ENCODE results near the gene SCD. TPM values are rescaled to one million over a fixed set of nuclear protein-coding genes. Genes with fewer than 3 reads are reported as not detected.

SCD gene
- total and polyA plus RNA-seq, 5 donors from 2014 or later, result 0.22 to 1.3 (median 0.92) TPM

DNA sequence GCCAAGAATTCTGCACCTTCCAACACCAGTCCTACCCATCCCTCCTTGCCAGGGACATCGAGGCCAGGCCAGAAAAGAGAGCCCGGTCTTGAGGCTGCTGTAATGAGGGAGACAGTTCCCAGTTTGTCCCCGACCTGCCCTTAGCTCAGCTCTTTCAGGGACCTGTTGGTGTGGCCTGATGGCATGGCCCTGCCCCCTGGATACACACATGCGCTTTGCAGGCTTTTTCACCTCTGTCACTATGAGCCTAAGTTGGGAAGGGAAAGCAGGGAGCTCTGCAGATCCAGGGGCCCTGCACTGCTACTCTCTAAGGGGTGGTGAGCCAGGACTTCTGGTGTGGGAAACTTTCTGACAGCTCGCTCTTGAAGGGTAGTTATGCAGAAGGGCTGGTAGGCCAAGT, 2.1 kb downstream of the SCD start:
- Mint-ChIP-seq H3K4me3 (peak overlapping the region in 2 of 4 donors; percentile 40 to 60), H3K4me1 (peaks cover 5 to 16% (median 8%) of the 10 kb centered on the region in 4 donors), H3K9me3 (peaks cover 0 to 2% (median 0%) of the 10 kb centered on the region in 7 donors), H3K27ac (no peak overlapping the region), H3K27me3 (peaks cover 19% of the 10 kb centered on the region), H3K36me3 (no peaks in the 10 kb centered on the region)
- ATAC-seq (ENCODE audit: low read depth in 2 of 2) (no peak), DNase-seq (no peak)
- peaks cover 11% of the 10 kb centered on the region for H3K4me1 ChIP-seq (ENCODE audit: control insufficient read depth, insufficient read depth, low read length, poor library complexity, severe bottlenecking)
- H3K4me3 ChIP-seq (ENCODE audit: low read depth, low read length), result no peak overlapping the region
- H3K27me3 ChIP-seq (ENCODE audit: control insufficient read depth, insufficient read depth, low read length), result peaks cover 6% of the 10 kb centered on the region
- no peaks in the 10 kb centered on the region for H3K9me3 ChIP-seq (ENCODE audit: control insufficient read depth in 2 of 2, low read length in 2 of 2)
- no peaks in the 10 kb centered on the region for H3K36me3 ChIP-seq (ENCODE audit: control insufficient read depth, insufficient read depth, low read length)
- H3K27ac ChIP-seq (ENCODE audit: insufficient read depth, low read length, poor library complexity, severe bottlenecking), result no peak overlapping the region

DNA sequence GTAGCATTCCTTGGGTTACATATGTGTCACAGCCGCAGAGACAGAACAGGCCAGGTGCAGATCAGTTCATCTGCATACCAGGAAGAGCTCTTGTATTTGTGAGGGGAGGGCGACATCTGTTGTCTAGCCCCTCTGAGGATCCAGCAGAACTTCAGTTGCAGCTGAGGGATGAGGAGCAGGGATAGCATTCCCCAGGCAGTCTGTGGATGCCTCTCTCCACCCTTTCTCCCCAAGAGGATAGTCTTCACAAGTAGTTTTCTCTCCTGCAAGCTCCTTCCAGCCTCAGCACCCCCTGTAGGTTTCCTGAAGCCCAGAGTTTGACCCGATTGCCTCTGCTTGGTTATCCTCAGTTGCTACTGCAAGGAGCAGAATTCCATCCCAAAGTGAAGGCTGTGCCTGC, 2.6 kb downstream of the SCD start:
- H3K4me1 Mint-ChIP-seq, result peaks cover 0 to 16% (median 8%) of the 10 kb centered on the region in 4 donors
- Histone ChIP-seq H3K4me1 (ENCODE audit: control insufficient read depth, insufficient read depth, low read length, poor library complexity, severe bottlenecking) (peaks cover 11% of the 10 kb centered on the region), H3K9me3 (ENCODE audit: control insufficient read depth in 2 of 2, low read length in 2 of 2) (no peaks in the 10 kb centered on the region), H3K4me3 (ENCODE audit: low read depth, low read length) (no peak overlapping the region), H3K27me3 (ENCODE audit: control insufficient read depth, insufficient read depth, low read length) (peaks cover 6% of the 10 kb centered on the region), H3K36me3 (ENCODE audit: control insufficient read depth, insufficient read depth, low read length) (no peaks in the 10 kb centered on the region), H3K27ac (ENCODE audit: insufficient read depth, low read length, poor library complexity, severe bottlenecking) (no peak overlapping the region)
- H3K9me3 Mint-ChIP-seq, result peaks cover 0 to 2% (median 0%) of the 10 kb centered on the region in 7 donors
- no peak overlapping the region for H3K27ac Mint-ChIP-seq
- ATAC-seq (ENCODE audit: low read depth in 2 of 2), result no peak
- H3K27me3 Mint-ChIP-seq, result peaks cover 14% of the 10 kb centered on the region
- peak overlapping the region in 1 of 4 donors; percentile 25 for H3K4me3 Mint-ChIP-seq
- no peaks in the 10 kb centered on the region for H3K36me3 Mint-ChIP-seq
- DNase-seq, result no peak

- H3K4me3 ChIP-seq (ENCODE audit: low read depth, low read length), result no peak overlapping the region
- Mint-ChIP-seq H3K4me3 (no peak overlapping the region), H3K4me1 (peaks cover 0 to 15% (median 8%) of the 10 kb centered on the region in 4 donors)
Observed at GRCh38 chr10:100350914-100351485, 4.0 kb downstream of the SCD start.

DNA sequence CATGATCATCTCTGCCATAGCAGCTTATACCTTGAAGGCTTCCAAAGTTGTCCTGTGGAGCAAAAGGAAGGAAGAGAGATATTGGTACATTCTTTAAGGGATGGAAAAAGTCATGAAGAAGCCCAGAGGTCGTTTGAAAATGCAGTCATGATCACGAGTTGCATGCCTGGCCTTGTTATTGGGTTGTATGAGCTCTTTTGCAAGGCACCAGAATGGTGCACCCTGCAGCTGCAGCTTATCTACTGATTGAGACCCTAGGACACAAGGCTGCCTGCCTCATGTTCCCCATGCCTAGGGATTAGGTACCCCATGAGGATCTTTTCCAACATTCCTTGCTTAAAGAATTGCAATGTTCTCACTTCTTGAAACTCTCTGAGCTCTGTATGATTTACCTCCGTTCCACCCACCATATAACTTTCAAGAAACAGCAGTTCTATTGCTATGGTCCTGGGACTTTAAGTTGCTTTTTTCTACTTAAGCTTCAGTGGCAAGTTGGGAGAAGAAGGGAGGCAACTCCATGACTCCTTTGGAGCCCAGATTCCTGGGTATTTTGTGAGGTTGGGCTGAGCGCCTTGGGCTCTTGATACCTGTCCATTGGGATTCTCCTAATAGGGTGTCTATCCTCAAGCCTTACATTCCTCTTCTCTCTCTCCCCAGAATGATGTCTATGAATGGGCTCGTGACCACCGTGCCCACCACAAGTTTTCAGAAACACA, 6.9 kb downstream of the SCD start:
- no peak overlapping the region for H3K4me3 Mint-ChIP-seq
- no peaks in the 10 kb centered on the region for H3K9me3 ChIP-seq (ENCODE audit: control insufficient read depth in 2 of 2, low read length in 2 of 2)
- H3K4me1 ChIP-seq (ENCODE audit: control insufficient read depth, insufficient read depth, low read length, poor library complexity, severe bottlenecking), result no peaks in the 10 kb centered on the region
- no peak overlapping the region for H3K27ac ChIP-seq (ENCODE audit: insufficient read depth, low read length, poor library complexity, severe bottlenecking)
- ATAC-seq (ENCODE audit: low read depth in 2 of 2) (no peak), DNase-seq (no peak)
- H3K36me3 ChIP-seq (ENCODE audit: control insufficient read depth, insufficient read depth, low read length), result no peaks in the 10 kb centered on the region
- no peak overlapping the region for H3K27ac Mint-ChIP-seq
- H3K4me1 Mint-ChIP-seq, result peaks cover 0 to under 1% (median 0%) of the 10 kb centered on the region in 4 donors
- H3K36me3 Mint-ChIP-seq, result peaks cover 4% of the 10 kb centered on the region
- no peak overlapping the region for H3K4me3 ChIP-seq (ENCODE audit: low read depth, low read length)
- H3K27me3 ChIP-seq (ENCODE audit: control insufficient read depth, insufficient read depth, low read length), result peaks cover 2% of the 10 kb centered on the region
- H3K9me3 Mint-ChIP-seq, result peaks cover 0 to 3% (median 0%) of the 10 kb centered on the region in 7 donors
- peaks cover 4% of the 10 kb centered on the region for H3K27me3 Mint-ChIP-seq

More at GRCh38 chr10:100350914-100351485, 4.0 kb downstream of the SCD start:
- Histone ChIP-seq H3K27ac (ENCODE audit: insufficient read depth, low read length, poor library complexity, severe bottlenecking) (no peak overlapping the region), H3K36me3 (ENCODE audit: control insufficient read depth, insufficient read depth, low read length) (no peaks in the 10 kb centered on the region), H3K27me3 (ENCODE audit: control insufficient read depth, insufficient read depth, low read length) (peaks cover 6% of the 10 kb centered on the region), H3K9me3 (ENCODE audit: control insufficient read depth in 2 of 2, low read length in 2 of 2) (no peaks in the 10 kb centered on the region), H3K4me1 (ENCODE audit: control insufficient read depth, insufficient read depth, low read length, poor library complexity, severe bottlenecking) (peaks cover 11% of the 10 kb centered on the region)
- Mint-ChIP-seq H3K9me3 (peaks cover 0 to 3% (median 0%) of the 10 kb centered on the region in 7 donors), H3K27ac (no peak overlapping the region), H3K36me3 (peaks cover 4% of the 10 kb centered on the region), H3K27me3 (peaks cover 13% of the 10 kb centered on the region)
- DNase-seq (no peak), ATAC-seq (ENCODE audit: low read depth in 2 of 2) (no peak)

GRCh38 chr10:100355086-100355485, 8.1 kb downstream of the SCD start:
- Mint-ChIP-seq H3K27ac (no peak overlapping the region), H3K27me3 (no peaks in the 10 kb centered on the region), H3K4me1 (peaks cover 0 to 8% (median 3%) of the 10 kb centered on the region in 4 donors), H3K4me3 (no peak overlapping the region), H3K9me3 (peaks cover 0 to 3% (median 0%) of the 10 kb centered on the region in 7 donors), H3K36me3 (peaks cover 4% of the 10 kb centered on the region)
- no peak overlapping the region for H3K27ac ChIP-seq (ENCODE audit: insufficient read depth, low read length, poor library complexity, severe bottlenecking)
- ATAC-seq (ENCODE audit: low read depth in 2 of 2) (no peak), DNase-seq (no peak)
- no peak overlapping the region for H3K4me3 ChIP-seq (ENCODE audit: low read depth, low read length)
- H3K9me3 ChIP-seq (ENCODE audit: control insufficient read depth in 2 of 2, low read length in 2 of 2), result no peaks in the 10 kb centered on the region
- H3K36me3 ChIP-seq (ENCODE audit: control insufficient read depth, insufficient read depth, low read length), result no peaks in the 10 kb centered on the region
- no peaks in the 10 kb centered on the region for H3K27me3 ChIP-seq (ENCODE audit: control insufficient read depth, insufficient read depth, low read length)
- no peaks in the 10 kb centered on the region for H3K4me1 ChIP-seq (ENCODE audit: control insufficient read depth, insufficient read depth, low read length, poor library complexity, severe bottlenecking)

DNA sequence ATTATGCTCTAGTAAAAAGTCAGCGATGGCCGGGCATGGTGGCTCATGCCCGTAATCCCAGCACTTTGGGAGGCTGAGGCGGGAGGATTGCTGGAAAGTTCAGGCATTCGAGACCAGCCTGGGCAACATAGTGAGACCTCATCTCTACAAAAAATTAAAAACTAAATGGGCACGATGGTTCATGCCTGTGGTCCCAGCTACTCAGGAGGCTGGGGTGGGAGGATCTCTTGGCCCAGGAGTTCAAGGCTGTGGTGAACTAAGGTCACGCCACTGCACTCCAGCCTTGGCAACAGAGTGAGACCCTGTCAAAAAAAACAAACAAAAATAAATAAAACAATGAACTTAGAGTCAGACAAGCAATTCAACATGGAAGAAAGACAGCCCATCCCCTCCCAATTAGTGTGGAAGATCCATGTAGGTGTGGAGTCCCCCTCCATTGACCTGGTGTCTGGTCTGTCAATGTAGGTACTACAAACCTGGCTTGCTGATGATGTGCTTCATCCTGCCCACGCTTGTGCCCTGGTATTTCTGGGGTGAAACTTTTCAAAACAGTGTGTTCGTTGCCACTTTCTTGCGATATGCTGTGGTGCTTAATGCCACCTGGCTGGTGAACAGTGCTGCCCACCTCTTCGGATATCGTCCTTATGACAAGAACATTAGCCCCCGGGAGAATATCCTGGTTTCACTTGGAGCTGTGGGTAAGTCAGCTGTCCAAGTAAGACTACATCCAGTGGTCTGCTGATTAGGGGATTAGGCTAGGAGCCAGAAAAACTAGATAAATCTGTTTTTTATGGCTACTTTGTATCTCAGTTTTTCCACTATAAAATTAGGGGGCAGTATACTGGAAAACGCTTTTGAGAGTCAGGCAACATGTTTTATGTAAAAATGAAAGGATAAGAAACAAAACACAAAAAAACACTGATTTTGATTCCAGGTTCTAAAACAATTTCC, 9.3 kb downstream of the SCD start:
- H3K27me3 ChIP-seq (ENCODE audit: control insufficient read depth, insufficient read depth, low read length), result no peaks in the 10 kb centered on the region
- H3K4me1 Mint-ChIP-seq, result peaks cover 0 to 8% (median 5%) of the 10 kb centered on the region in 4 donors
- H3K4me3 Mint-ChIP-seq, result no peak overlapping the region
- no peak for ATAC-seq (ENCODE audit: low read depth in 2 of 2)
- DNase-seq, result no peak
- H3K4me1 ChIP-seq (ENCODE audit: control insufficient read depth, insufficient read depth, low read length, poor library complexity, severe bottlenecking), result no peaks in the 10 kb centered on the region
- H3K27ac Mint-ChIP-seq, result no peak overlapping the region
- H3K9me3 Mint-ChIP-seq, result peaks cover 0 to 3% (median 0%) of the 10 kb centered on the region in 7 donors
- no peaks in the 10 kb centered on the region for H3K36me3 ChIP-seq (ENCODE audit: control insufficient read depth, insufficient read depth, low read length)
- H3K36me3 Mint-ChIP-seq, result peaks cover 6% of the 10 kb centered on the region
- H3K9me3 ChIP-seq (ENCODE audit: control insufficient read depth in 2 of 2, low read length in 2 of 2), result no peaks in the 10 kb centered on the region
- H3K27me3 Mint-ChIP-seq, result no peaks in the 10 kb centered on the region
- no peak overlapping the region for H3K4me3 ChIP-seq (ENCODE audit: low read depth, low read length)
- H3K27ac ChIP-seq (ENCODE audit: insufficient read depth, low read length, poor library complexity, severe bottlenecking), result no peak overlapping the region

- H3K9me3 Mint-ChIP-seq, result peaks cover 0 to 3% (median 0%) of the 10 kb centered on the region in 7 donors
- DNase-seq (no peak), ATAC-seq (ENCODE audit: low read depth in 2 of 2) (no peak)
- Histone ChIP-seq H3K9me3 (ENCODE audit: control insufficient read depth in 2 of 2, low read length in 2 of 2) (no peaks in the 10 kb centered on the region), H3K4me3 (ENCODE audit: low read depth, low read length) (no peak overlapping the region), H3K4me1 (ENCODE audit: control insufficient read depth, insufficient read depth, low read length, poor library complexity, severe bottlenecking) (no peaks in the 10 kb centered on the region), H3K36me3 (ENCODE audit: control insufficient read depth, insufficient read depth, low read length) (no peaks in the 10 kb centered on the region), H3K27me3 (ENCODE audit: control insufficient read depth, insufficient read depth, low read length) (no peaks in the 10 kb centered on the region), H3K27ac (ENCODE audit: insufficient read depth, low read length, poor library complexity, severe bottlenecking) (no peak overlapping the region)
- H3K4me1 Mint-ChIP-seq, result peaks cover 0 to 8% (median 5%) of the 10 kb centered on the region in 4 donors
- no peak overlapping the region for H3K4me3 Mint-ChIP-seq
- H3K27ac Mint-ChIP-seq, result peak overlapping the region in 1 of 3 donors; percentile 62
- H3K36me3 Mint-ChIP-seq, result peaks cover 6% of the 10 kb centered on the region
- H3K27me3 Mint-ChIP-seq, result no peaks in the 10 kb centered on the region
Observed at GRCh38 chr10:100357059-100357858, 10.2 kb downstream of the SCD start.
